Lower leg skin (tissue), 3 donors: ENCODE results near the gene COLGALT1.

Source experiments
- POLR2A ChIP-seq, 2 donors: fragments of 450-650 bp; IDR thresholded peaks; one replicate each; pipeline ENCODE4 v1.6.1; 2016 to 2017; ENCODE audit warnings: antibody characterized with exemption in 2 of 2, mild to moderate bottlenecking in 1 of 2, moderate library complexity in 1 of 2
- TF ChIP-seq, protein P1 (sequence below), 3 donors: fragments of 450-650 bp; IDR thresholded peaks; one replicate each; pipeline ENCODE4 v1.5.1; 2016; ENCODE audit warnings: antibody characterized with exemption in 3 of 3, mild to moderate bottlenecking in 3 of 3, moderate library complexity in 2 of 3

DNA sequence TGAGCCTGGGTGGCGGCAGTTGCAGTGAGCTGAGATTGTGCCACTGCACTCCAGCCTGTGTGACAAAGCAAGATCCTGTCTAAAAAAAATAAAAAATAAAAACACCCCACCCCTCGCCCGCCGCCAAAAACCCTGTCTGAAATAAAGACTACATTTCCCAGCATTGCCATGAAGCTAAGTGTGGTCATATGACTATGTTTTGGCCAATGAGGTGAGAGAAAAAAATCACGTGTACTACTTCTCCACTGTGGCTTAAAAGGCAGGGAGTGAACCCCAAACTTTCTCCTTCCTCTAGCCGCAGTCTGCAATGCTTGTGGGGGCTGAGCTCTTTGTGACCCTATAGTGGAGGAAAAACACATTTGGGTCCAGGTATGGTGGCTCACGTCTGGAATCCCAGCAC is 54.9 kb downstream of the COLGALT1 start:
- TF ChIP-seq, protein P1, sequence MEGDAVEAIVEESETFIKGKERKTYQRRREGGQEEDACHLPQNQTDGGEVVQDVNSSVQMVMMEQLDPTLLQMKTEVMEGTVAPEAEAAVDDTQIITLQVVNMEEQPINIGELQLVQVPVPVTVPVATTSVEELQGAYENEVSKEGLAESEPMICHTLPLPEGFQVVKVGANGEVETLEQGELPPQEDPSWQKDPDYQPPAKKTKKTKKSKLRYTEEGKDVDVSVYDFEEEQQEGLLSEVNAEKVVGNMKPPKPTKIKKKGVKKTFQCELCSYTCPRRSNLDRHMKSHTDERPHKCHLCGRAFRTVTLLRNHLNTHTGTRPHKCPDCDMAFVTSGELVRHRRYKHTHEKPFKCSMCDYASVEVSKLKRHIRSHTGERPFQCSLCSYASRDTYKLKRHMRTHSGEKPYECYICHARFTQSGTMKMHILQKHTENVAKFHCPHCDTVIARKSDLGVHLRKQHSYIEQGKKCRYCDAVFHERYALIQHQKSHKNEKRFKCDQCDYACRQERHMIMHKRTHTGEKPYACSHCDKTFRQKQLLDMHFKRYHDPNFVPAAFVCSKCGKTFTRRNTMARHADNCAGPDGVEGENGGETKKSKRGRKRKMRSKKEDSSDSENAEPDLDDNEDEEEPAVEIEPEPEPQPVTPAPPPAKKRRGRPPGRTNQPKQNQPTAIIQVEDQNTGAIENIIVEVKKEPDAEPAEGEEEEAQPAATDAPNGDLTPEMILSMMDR (IDR thresholded peaks at IDR 0.05) = no peak
- no peak for TF ChIP-seq POLR2A (IDR thresholded peaks at IDR 0.05)
